Gastroesophageal sphincter (tissue), 3 donors: ENCODE measurements around the gene AGL.

ENCODE experiments used
- EP300 ChIP-seq: sonication (generic); formaldehyde crosslinking; IDR thresholded peaks from one replicate; pipeline ENCODE4 v1.6.1; 2017; ENCODE audit warnings: antibody characterized with exemption, mild to moderate bottlenecking
- POLR2AphosphoS5 ChIP-seq: sonication (generic); formaldehyde crosslinking; IDR thresholded peaks from one replicate; pipeline ENCODE4 v1.6.1; 2017; ENCODE audit warnings: antibody characterized with exemption
- TF ChIP-seq, protein P1 (sequence below), 4 experiments: fragments of 200-600 bp in 2 of 4; fragments of 450-650 bp in 2 of 4; sonication (generic) in 1 of 4; IDR thresholded peaks; one replicate each; pipeline ENCODE4 v1.5.1; 2017 to 2019; ENCODE audit warnings: antibody characterized with exemption in 4 of 4, mild to moderate bottlenecking in 2 of 4, moderate library complexity in 2 of 4

DNA sequence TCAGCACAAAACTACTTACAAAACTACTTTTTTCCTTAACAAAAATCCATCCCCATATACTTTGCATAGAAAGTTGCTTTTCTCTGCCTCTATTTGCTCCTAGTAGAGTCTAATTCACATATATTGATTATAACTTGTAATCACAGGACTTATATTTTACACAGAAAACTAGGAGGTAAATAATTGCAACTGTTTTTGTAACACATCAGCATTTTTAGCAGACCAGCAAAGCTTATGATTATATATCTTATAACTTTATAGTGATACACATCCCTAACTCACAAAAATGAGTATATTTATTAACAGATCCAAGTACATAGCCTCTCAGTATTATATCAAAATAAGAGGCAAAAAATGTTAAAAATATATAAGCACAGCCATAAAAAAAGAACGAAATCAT, 102.4 kb downstream of the AGL start:
- TF ChIP-seq POLR2AphosphoS5 (no peak), EP300 (no peak)
- TF ChIP-seq, protein P1, sequence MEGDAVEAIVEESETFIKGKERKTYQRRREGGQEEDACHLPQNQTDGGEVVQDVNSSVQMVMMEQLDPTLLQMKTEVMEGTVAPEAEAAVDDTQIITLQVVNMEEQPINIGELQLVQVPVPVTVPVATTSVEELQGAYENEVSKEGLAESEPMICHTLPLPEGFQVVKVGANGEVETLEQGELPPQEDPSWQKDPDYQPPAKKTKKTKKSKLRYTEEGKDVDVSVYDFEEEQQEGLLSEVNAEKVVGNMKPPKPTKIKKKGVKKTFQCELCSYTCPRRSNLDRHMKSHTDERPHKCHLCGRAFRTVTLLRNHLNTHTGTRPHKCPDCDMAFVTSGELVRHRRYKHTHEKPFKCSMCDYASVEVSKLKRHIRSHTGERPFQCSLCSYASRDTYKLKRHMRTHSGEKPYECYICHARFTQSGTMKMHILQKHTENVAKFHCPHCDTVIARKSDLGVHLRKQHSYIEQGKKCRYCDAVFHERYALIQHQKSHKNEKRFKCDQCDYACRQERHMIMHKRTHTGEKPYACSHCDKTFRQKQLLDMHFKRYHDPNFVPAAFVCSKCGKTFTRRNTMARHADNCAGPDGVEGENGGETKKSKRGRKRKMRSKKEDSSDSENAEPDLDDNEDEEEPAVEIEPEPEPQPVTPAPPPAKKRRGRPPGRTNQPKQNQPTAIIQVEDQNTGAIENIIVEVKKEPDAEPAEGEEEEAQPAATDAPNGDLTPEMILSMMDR (IDR thresholded peaks at IDR 0.05): no peak
